IMR-90 (cell line): Measurements from ENCODE around the gene ERC2. TPM values are rescaled to one million over a fixed set of nuclear protein-coding genes. Genes with fewer than 3 reads are reported as not detected.
A peak's percentile ranks its signal among the peaks of the same experiment; 100 is the strongest.

Source experiments
- ATAC-seq: fragments of 200-7000 bp; cut with Tn5 transposase; 2 replicates; pipeline ENCODE4 v1.9.1; 2020; ENCODE audit warnings: low read depth, mild to moderate bottlenecking, moderate library complexity
- BruUV-seq: library from RNA; stranded (reverse); fragments of 400-500 nt; replicated peaks from 2 replicates; lab custom pipeline; 2021; lab: Mats Ljungman, UMichigan
- CTCF ChIA-PET: fragments of 300-600 bp; formaldehyde crosslinking; extraction: SDS; loops from one replicate; lab custom pipeline; 2021; ENCODE audit warnings: antibody characterized with exemption; lab: Yijun Ruan, JAX
- POLR2A ChIA-PET: fragments of 300-600 bp; sonication (Branson Sonifier 250); formaldehyde crosslinking; loops from one replicate; lab custom pipeline; 2022; ENCODE audit warnings: antibody characterized with exemption; ENCODE audit not compliant: unreplicated experiment; lab: Charles Lee
- DNase-seq: peaks from one replicate; pipeline ENCODE4 v3.0.0; 2013
- H2AFZ ChIP-seq: replicated peaks from 2 replicates; pipeline ENCODE3; 2013; ENCODE audit warnings: low read length, mild to moderate bottlenecking; ENCODE audit not compliant: poor library complexity
- H2AK5ac ChIP-seq: 2 replicates; pipeline ENCODE4 v1.6.1; 2013; ENCODE audit warnings: low read depth, low read length, inconsistent platforms
- H2AK9ac ChIP-seq: replicated peaks from 2 replicates; pipeline ENCODE3; 2013; ENCODE audit warnings: mild to moderate bottlenecking, low read depth, low read length, moderate library complexity; ENCODE audit not compliant: poor library complexity
- H2BK120ac ChIP-seq: 2 replicates; pipeline ENCODE4 v1.6.1; 2013; ENCODE audit warnings: low read depth, low read length, inconsistent platforms
- H2BK15ac ChIP-seq: 3 replicates; pipeline ENCODE4 v1.6.1; 2013; ENCODE audit warnings: low read depth, low read length, inconsistent platforms
- H2BK20ac ChIP-seq: 2 replicates; pipeline ENCODE4 v1.6.1; 2013; ENCODE audit warnings: low read depth, mild to moderate bottlenecking, inconsistent platforms, low read length, moderate library complexity
- H2BK5ac ChIP-seq: 2 replicates; pipeline ENCODE4 v1.6.1; 2013; ENCODE audit warnings: mild to moderate bottlenecking, low read depth, low read length, inconsistent platforms; ENCODE audit not compliant: poor library complexity, severe bottlenecking
- H3K14ac ChIP-seq: replicated peaks from 2 replicates; pipeline ENCODE4 v1.6.1; 2013; ENCODE audit warnings: low read depth, low read length, inconsistent platforms
- H3K18ac ChIP-seq: 2 replicates; pipeline ENCODE4 v1.6.1; 2013; ENCODE audit warnings: low read depth, low read length, control low read depth
- H3K23ac ChIP-seq: 2 replicates; pipeline ENCODE4 v1.6.1; 2013; ENCODE audit warnings: low read depth, low read length, inconsistent platforms
- H3K27ac ChIP-seq: 2 replicates; pipeline ENCODE4 v1.5.1; 2013; ENCODE audit warnings: mild to moderate bottlenecking, control low read depth, low read length; ENCODE audit not compliant: insufficient read depth
- H3K27me3 ChIP-seq: 2 replicates; pipeline ENCODE4 v1.6.1; 2013; ENCODE audit warnings: low read length; ENCODE audit not compliant: control insufficient read depth, insufficient read depth
- H3K36me3 ChIP-seq: 2 replicates; pipeline ENCODE4 v1.6.1; 2013; ENCODE audit warnings: low read length, mixed read lengths; ENCODE audit not compliant: control insufficient read depth, insufficient read depth
- H3K4ac ChIP-seq: 2 replicates; pipeline ENCODE4 v1.6.1; 2013; ENCODE audit warnings: low read depth, low read length, inconsistent platforms
- H3K4me1 ChIP-seq: 2 replicates; pipeline ENCODE4 v1.6.1; 2013; ENCODE audit warnings: low read length, mixed read lengths; ENCODE audit not compliant: control insufficient read depth, insufficient read depth
- H3K4me2 ChIP-seq: 2 replicates; pipeline ENCODE4 v1.6.1; 2013; ENCODE audit warnings: low read depth, mild to moderate bottlenecking, control low read depth, low read length, moderate library complexity
- H3K4me3 ChIP-seq: 2 replicates; pipeline ENCODE4 v1.5.1; 2013; ENCODE audit warnings: low read depth, mild to moderate bottlenecking, control low read depth, low read length, moderate library complexity; ENCODE audit not compliant: insufficient read depth
- H3K56ac ChIP-seq: 2 replicates; pipeline ENCODE4 v1.6.1; 2013; ENCODE audit warnings: low read length, inconsistent platforms; ENCODE audit not compliant: insufficient read depth; ENCODE audit errors: extremely low read depth
- H3K79me1 ChIP-seq, 2 experiments: 2 replicates each; pipeline ENCODE4 v1.6.1; 2013; ENCODE audit warnings: low read length in 2 of 2, inconsistent platforms in 1 of 2, low read depth in 1 of 2
- H3K9ac ChIP-seq: 2 replicates; pipeline ENCODE4 v1.6.1; 2013; ENCODE audit warnings: low read depth, low read length, control low read depth
- H3K9me1 ChIP-seq: 2 replicates; pipeline ENCODE4 v1.6.1; 2013; ENCODE audit warnings: low read length, inconsistent platforms; ENCODE audit not compliant: insufficient read depth
- H3K9me3 ChIP-seq: 2 replicates; pipeline ENCODE4 v1.6.1; 2013; ENCODE audit warnings: low read length; ENCODE audit not compliant: control insufficient read depth, insufficient read depth
- H4K20me1 ChIP-seq: 2 replicates; pipeline ENCODE4 v1.6.1; 2013; ENCODE audit warnings: low read length, inconsistent platforms; ENCODE audit not compliant: insufficient read depth
- H4K5ac ChIP-seq: 2 replicates; pipeline ENCODE4 v1.6.1; 2013; ENCODE audit warnings: mild to moderate bottlenecking, low read depth, low read length, control low read depth
- H4K8ac ChIP-seq, 2 experiments: 2 replicates each; pipeline ENCODE4 v1.6.1; 2013; ENCODE audit warnings: low read depth in 2 of 2, low read length in 2 of 2, control low read depth in 1 of 2, inconsistent platforms in 1 of 2
- H4K91ac ChIP-seq: 2 replicates; pipeline ENCODE4 v1.6.1; 2013; ENCODE audit warnings: low read depth, low read length, inconsistent platforms; ENCODE audit not compliant: insufficient read depth
- CEBPB ChIP-seq: IDR thresholded peaks from 2 replicates; pipeline ENCODE4 v1.6.1; 2012; ENCODE audit warnings: low read depth, low read length, improper control_type of control experiment
- CHD1 ChIP-seq: IDR thresholded peaks from 2 replicates; pipeline ENCODE4 v1.6.1; 2012; ENCODE audit warnings: low read depth, low read length, improper control_type of control experiment
- MAFK ChIP-seq: IDR thresholded peaks from 2 replicates; pipeline ENCODE4 v1.6.1; 2012; ENCODE audit warnings: low read depth, low read length, improper control_type of control experiment
- RCOR1 ChIP-seq: IDR thresholded peaks from 2 replicates; pipeline ENCODE4 v1.6.1; 2012; ENCODE audit warnings: mild to moderate bottlenecking, low read length, improper control_type of control experiment; ENCODE audit not compliant: insufficient replicate concordance
- RFX5 ChIP-seq: IDR thresholded peaks from 2 replicates; pipeline ENCODE4 v1.8.0; 2012; ENCODE audit warnings: low read depth, mild to moderate bottlenecking, low read length, moderate library complexity
- SMC3 ChIP-seq: fragments of 150-350 bp; IDR thresholded peaks from 2 replicates; pipeline ENCODE4 v1.6.1; 2016; ENCODE audit warnings: low read depth, mild to moderate bottlenecking, antibody characterized with exemption, low read length, moderate library complexity
- WGBS, 2 experiments: methylation state at CpG; one replicate each; pipeline versions ENCODE4 v1.1.5 to v1.1.7; 2013; ENCODE audit warnings: missing lambda C conversion rate in 2 of 2; ENCODE audit not compliant: insufficient read length in 1 of 2; ENCODE audit errors: extremely low coverage in 2 of 2; 5-methylcytosine and 5-hydroxymethylcytosine counted together
- dilution Hi-C: fragments of 300-500 bp; cut with HindIII; formaldehyde crosslinking; loops from one replicate; pipeline ENCODE4 v1.14.3; 2018; ENCODE audit warnings: low sequenced_read_pairs; ENCODE audit not compliant: unreplicated experiment
- in situ Hi-C: fragments of 300-500 bp; cut with MboI; formaldehyde crosslinking; loops from 3 replicates; pipeline ENCODE4 v1.14.3; 2019; ENCODE audit warnings: low sequenced_read_pairs, inconsistent platforms, mixed read lengths
- intact Hi-C: fragments of 100-400 bp; cut with micrococcal nuclease; formaldehyde crosslinking; loops from 2 replicates; pipeline ENCODE4 v1.10.0; 2022
- polyA plus RNA-seq, 3 experiments: library from polyadenylated mRNA; depleted of rRNA; stranded (reverse); fragments of >200 nt; gene quantifications; 2 replicates each; pipeline ENCODE4 v1.2.3, GENCODE V29; 2012; ENCODE audit warnings: low replicate concordance in 1 of 3
- total RNA-seq: library from RNA; depleted of rRNA; stranded (reverse); fragments of >200 nt; gene quantifications from 2 replicates; pipeline ENCODE4 v1.2.3, GENCODE V29; 2012

Gene ERC2
- total and polyA plus RNA-seq, 2 of the 4 experiments (the other 2 are of a cell fraction) = 0.17 to 0.18 TPM

- H3K27me3 ChIP-seq = no peaks in the 10 kb centered on the region
- H3K4me3 ChIP-seq = peak within 1 kb of the TSS; percentile 89
- peaks cover 0 to 23% of the 10 kb centered on the region in 2 experiments; a peak in 1 of 4 replicates for H3K79me1 ChIP-seq
- H2AK9ac ChIP-seq = peak within 1 kb of the TSS; percentile 90
- peak; percentile 3 for ATAC-seq
- H4K5ac ChIP-seq = peak within 1 kb of the TSS; percentile 84
- peaks cover 23% of the 10 kb centered on the region for H3K4me1 ChIP-seq
- H3K4me2 ChIP-seq = peak within 1 kb of the TSS; percentile 33
- dilution Hi-C loops (no loop called here), intact Hi-C loops (loop anchor here (2.0 to 10.0 kb wide), 5 partner anchors 215 to 1058 kb away; no protein-coding TSS in a partner anchor), in situ Hi-C loops (loop anchor here (5.0 to 10.0 kb wide), 6 partner anchors 235 to 1062 kb away; no protein-coding TSS in a partner anchor)
- peak within 1 kb of the TSS; percentile 92 for H4K91ac ChIP-seq
- peak within 1 kb of the TSS; percentile 95 for H2BK5ac ChIP-seq
- H2AFZ ChIP-seq = peak within 1 kb of the TSS; percentile 89
- TF ChIP-seq MAFK (no peak), CHD1 (no peak), SMC3 (no peak), CEBPB (no peak), RFX5 (no peak), RCOR1 (no peak)
- H3K36me3 ChIP-seq = peaks cover 19% of the 10 kb centered on the region
- peak within 1 kb of the TSS; percentile 47 for H2BK20ac ChIP-seq
- no peaks in the 10 kb centered on the region for H3K9me3 ChIP-seq
- H3K9ac ChIP-seq = peak within 1 kb of the TSS; percentile 100
- CTCF ChIA-PET = interaction anchor here (0.6 to 2.3 kb wide), 5 partner anchors 25 to 1558 kb away, joined by 3 to 14 read pairs (median 3); no protein-coding TSS in a partner anchor
- H2BK15ac ChIP-seq = peak within 1 kb of the TSS; percentile 53; the same call in 2 of the 3 replicates
- BruUV-seq = no TSS peak
- peak within 1 kb of the TSS; percentile 98 for H3K4ac ChIP-seq
- H4K20me1 ChIP-seq = no peaks in the 10 kb centered on the region
- POLR2A ChIA-PET = interaction anchor here (0.6 to 1.9 kb wide), 5 partner anchors 9 to 320 kb away, joined by 3 to 20 read pairs (median 4); no protein-coding TSS in a partner anchor
- peak within 1 kb of the TSS; percentile 98 for H3K27ac ChIP-seq
- peak within 1 kb of the TSS; percentile 92 for H3K18ac ChIP-seq
- H2AK5ac ChIP-seq = peak within 1 kb of the TSS; percentile 81
- H3K56ac ChIP-seq = peak within 1 kb of the TSS; percentile 99
- DNase-seq = no peak
- peak within 1 kb of the TSS; percentile 97 for H3K23ac ChIP-seq
- H3K14ac ChIP-seq = peak within 1 kb of the TSS; percentile 98
- peaks cover 18% of the 10 kb centered on the region for H3K9me1 ChIP-seq
- peak within 1 kb of the TSS; percentile 96 to 99 for H4K8ac ChIP-seq
- WGBS, 2 experiments = 0% methylated on average over 30 of the region's 52 CpGs; no CpG with 5 or more reads in 1 of the 2 experiments
- H2BK120ac ChIP-seq = peak within 1 kb of the TSS; percentile 98
Observed at GRCh38 chr3:55486857-55487380, 981.3 kb downstream of the ERC2 start, which contains the start of gene WNT5A. Gene WNT5A (minus strand): TSS chr3:55487306. CDS start chr3:55486985, 321 bp downstream.
